K562 (cell line): ENCODE data around the gene POLR3C. TPM values are rescaled to one million over a fixed set of nuclear protein-coding genes. Genes with fewer than 3 reads are reported as not detected.
A peak's percentile ranks its signal among the peaks of the same experiment; 100 is the strongest.

ENCODE experiments used
- ATF4 ChIP-seq: fragments of 450-650 bp; formaldehyde crosslinking; IDR thresholded peaks from 2 replicates; pipeline ENCODE4 v1.4.0; 2022; ENCODE audit warnings: mild to moderate bottlenecking, moderate library complexity
- CBX8 ChIP-seq: fragments of 200-600 bp; sonication (generic); IDR thresholded peaks from 2 replicates; pipeline ENCODE4 v1.6.1; 2012; ENCODE audit warnings: borderline replicate concordance, mixed run types, low read depth, mild to moderate bottlenecking, moderate library complexity, mixed read lengths, low read length, control low read depth, inconsistent platforms; ENCODE audit not compliant: poor library complexity, severe bottlenecking; ENCODE audit errors: extremely low read depth
- ELK1 ChIP-seq: sonication (generic); formaldehyde crosslinking; IDR thresholded peaks from 2 replicates; pipeline ENCODE4 v1.8.1; 2022; ENCODE audit warnings: missing genetic modification reagents
- FIP1L1 ChIP-seq: fragments of 200-400 bp; formaldehyde crosslinking; IDR thresholded peaks from 2 replicates; pipeline ENCODE4 v1.6.1; 2018; ENCODE audit warnings: mild to moderate bottlenecking, low read depth, low read length; ENCODE audit not compliant: poor library complexity, severe bottlenecking
- HDAC2 ChIP-seq: fragments of 450-650 bp; IDR thresholded peaks from 2 replicates; pipeline ENCODE4 v1.6.1; 2016; ENCODE audit warnings: mild to moderate bottlenecking
- ILF3 ChIP-seq: fragments of 450-650 bp; IDR thresholded peaks from 2 replicates; pipeline ENCODE4 v1.6.1; 2018; ENCODE audit warnings: antibody characterized with exemption, mild to moderate bottlenecking, moderate library complexity, borderline replicate concordance
- JUNB ChIP-seq: fragments of 450-650 bp; formaldehyde crosslinking; conservative IDR thresholded peaks from 2 replicates; pipeline ENCODE4 v1.4.0; 2020; ENCODE audit warnings: mild to moderate bottlenecking
- KAT2B ChIP-seq: IDR thresholded peaks from one replicate; pipeline ENCODE4 v1.6.1; 2012; ENCODE audit warnings: low read depth, mild to moderate bottlenecking, control low read depth, inconsistent platforms, low read length, moderate library complexity
- MEIS2 ChIP-seq: fragments of 450-650 bp; IDR thresholded peaks from 2 replicates; pipeline ENCODE4 v1.6.1; 2014; ENCODE audit warnings: mild to moderate bottlenecking; ENCODE audit not compliant: partially characterized antibody
- MXD1 ChIP-seq: fragments of 250-450 bp; sonication (Bioruptor Pico); IDR thresholded peaks from 2 replicates; pipeline ENCODE4 v1.8.0; 2021; ENCODE audit warnings: borderline replicate concordance, mild to moderate bottlenecking, moderate library complexity; ENCODE audit not compliant: poor library complexity, severe bottlenecking
- NCOA1 ChIP-seq: fragments of 450-650 bp; IDR thresholded peaks from 2 replicates; pipeline ENCODE4 v1.6.1; 2016; ENCODE audit warnings: low read depth
- SETDB1 ChIP-seq: IDR thresholded peaks from one replicate; pipeline ENCODE4 v1.6.1; 2012; ENCODE audit warnings: low read length, control low read depth, inconsistent platforms
- SMARCE1 ChIP-seq: fragments of 450-650 bp; IDR thresholded peaks from 2 replicates; pipeline ENCODE4 v1.7.1; 2016; ENCODE audit warnings: mild to moderate bottlenecking
- THRB ChIP-seq: fragments of 450-650 bp; formaldehyde crosslinking; conservative IDR thresholded peaks from 2 replicates; pipeline ENCODE4 v1.4.0; 2022; ENCODE audit warnings: mild to moderate bottlenecking, missing genetic modification characterization
- ZNF165 ChIP-seq: fragments of 250-450 bp; sonication (Bioruptor Pico); IDR thresholded peaks from 2 replicates; pipeline ENCODE4 v1.4.0; 2020; ENCODE audit warnings: borderline replicate concordance
- ZNF609 ChIP-seq: sonication (generic); formaldehyde crosslinking; IDR thresholded peaks from 2 replicates; pipeline ENCODE4 v1.8.1; 2023; ENCODE audit warnings: missing genetic modification reagents, mild to moderate bottlenecking, borderline replicate concordance
- ZNF668 ChIP-seq: fragments of 250-450 bp; sonication (Bioruptor Pico); IDR thresholded peaks from 2 replicates; pipeline ENCODE4 v1.8.0; 2022; ENCODE audit warnings: mild to moderate bottlenecking, inconsistent platforms
- ZNF785 ChIP-seq: fragments of 250-450 bp; sonication (Bioruptor Pico); IDR thresholded peaks from 2 replicates; pipeline ENCODE4 v1.4.0; 2020; ENCODE audit warnings: mild to moderate bottlenecking
- polyA plus RNA-seq, 8 experiments: library from polyadenylated mRNA; depleted of rRNA in 4 of 8; stranded (reverse) in 5 of 8; unstranded in 3 of 8; fragments of >200 nt; fragmentation: Nextera tagmentation in 2 of 8; fragmentation: Illumina TruSeq in 1 of 8; extraction: Ambion mirVana in 2 of 8; extraction: Trizol in 1 of 8; gene quantifications; 2 replicates each; pipeline versions ENCODE4 v1.2.1 to v1.2.3, GENCODE V29; 2011 to 2014; ENCODE audit warnings: inconsistent platforms in 1 of 8, missing spikeins in 1 of 8
- total RNA-seq, 7 experiments: library from RNA; depleted of rRNA in 6 of 7; stranded (reverse); fragments of >200 nt in 6 of 7; fragmentation: Illumina TruSeq in 2 of 7; extraction: Trizol in 2 of 7; gene quantifications; 2 replicates each; pipeline versions ENCODE4 v1.2.1 to v1.2.3, GENCODE V29; 2011 to 2021; ENCODE audit warnings: low replicate concordance in 1 of 7

Gene POLR3C
- total and polyA plus RNA-seq, 9 of the 15 experiments (the other 6 are each of a cell fraction or from before 2014, with no cell fraction given) = 19.7 to 64.1 (median 45.2) TPM

GRCh38 chr1:145823565-145824498 is at the start of gene POLR3C, which contains the start of gene RNF115 (continued):
- TF ChIP-seq ZNF668 (CRISPR knock-in tag) (no peak), THRB (no peak), NCOA1 (no peak), MXD1 (peak; percentile 20), FIP1L1 (no peak), SMARCE1 (0 out of 2 replicates have a peak, but pooled peaks have one; percentile 10), HDAC2 (peak; percentile 31; the same call in 1 of the 2 replicates), ZNF165 (no peak), JUNB (CRISPR knock-in tag) (no peak), KAT2B (no peak), CBX8 (no peak), ILF3 (no peak; the same call in 1 of the 2 replicates), MEIS2 (no peak), ZNF609 (no peak; the same call in 1 of the 2 replicates), ELK1 (CRISPR knock-in tag) (no peak), ZNF785 (CRISPR knock-in tag) (no peak), SETDB1 (no peak), ATF4 (CRISPR knock-in tag) (no peak)
